Lung (tissue), 12 donors: ENCODE measurements around the gene STAC2. TPM values are rescaled to one million over a fixed set of nuclear protein-coding genes. Genes with fewer than 3 reads are reported as not detected.

Source experiments
- ATAC-seq: fragments of 200-7000 bp; cut with Tn5 transposase; one replicate; pipeline ENCODE4 v1.9.1; 2020; ENCODE audit warnings: moderate number of reproducible peaks; ENCODE audit not compliant: insufficient read depth, low FRiP score
- DNase-seq, 3 donors: peaks; one replicate each; pipeline ENCODE4 v3.0.0-alpha.2; 2013 to 2017
- H3K27ac ChIP-seq, 2 donors: one replicate each; pipeline ENCODE4 v1.5.1; 2013; ENCODE audit warnings: mild to moderate bottlenecking in 2 of 2, moderate library complexity in 2 of 2, control low read depth in 1 of 2, inconsistent platforms in 1 of 2, low read depth in 1 of 2, low read length in 1 of 2
- H3K27me3 ChIP-seq, 3 donors: one replicate each; pipeline ENCODE4 v1.5.1; 2013; ENCODE audit warnings: low read length in 2 of 3; ENCODE audit not compliant: control insufficient read depth in 3 of 3, insufficient read depth in 3 of 3
- H3K36me3 ChIP-seq, 4 donors: one replicate each; pipeline ENCODE4 v1.5.1; 2013; ENCODE audit warnings: low read length in 4 of 4, mild to moderate bottlenecking in 1 of 4, moderate library complexity in 1 of 4; ENCODE audit not compliant: control insufficient read depth in 4 of 4, insufficient read depth in 4 of 4
- H3K4me1 ChIP-seq, 5 donors: one replicate each; pipeline ENCODE4 v1.5.1; 2013; ENCODE audit warnings: low read length in 5 of 5, mild to moderate bottlenecking in 2 of 5, moderate library complexity in 1 of 5; ENCODE audit not compliant: control insufficient read depth in 5 of 5, insufficient read depth in 5 of 5
- H3K4me3 ChIP-seq: one replicate; pipeline ENCODE4 v1.5.1; 2013; ENCODE audit warnings: mild to moderate bottlenecking, control low read depth, moderate library complexity
- H3K9ac ChIP-seq, 2 donors: one replicate each; pipeline ENCODE4 v1.5.1; 2013; ENCODE audit warnings: low read length in 2 of 2, control low read depth in 1 of 2; ENCODE audit not compliant: insufficient read depth in 1 of 2
- H3K9me3 ChIP-seq, 4 donors: one replicate each; pipeline ENCODE4 v1.5.1; 2013; ENCODE audit warnings: low read length in 3 of 4, mild to moderate bottlenecking in 1 of 4, moderate library complexity in 1 of 4; ENCODE audit not compliant: control insufficient read depth in 4 of 4, insufficient read depth in 3 of 4
- WGBS, 2 donors: extraction: QIAGEN DNeasy Blood & Tissue Kit; methylation state at CpG; one replicate each; pipeline ENCODE4 v1.1.7; 2013; 5-methylcytosine and 5-hydroxymethylcytosine counted together
- polyA plus RNA-seq, 2 donors: library from polyadenylated mRNA; stranded (reverse); fragments of 200-250 nt; gene quantifications; one replicate each; pipeline ENCODE4 v1.2.1, GENCODE V29; 2013
- total RNA-seq, 2 donors: library from RNA; depleted of rRNA in 1 of 2; stranded (reverse); fragments of >200 nt in 1 of 2; gene quantifications; one replicate each; pipeline ENCODE4 v1.2.1, GENCODE V29; 2014 to 2021
- TF ChIP-seq, protein P1 (sequence below): IDR thresholded peaks from 2 replicates; pipeline ENCODE4 v1.5.1; 2012; ENCODE audit warnings: mild to moderate bottlenecking; ENCODE audit errors: control extremely low read depth, extremely low read depth
- donor health status: control.
- donor health status: control.
- donor health status: Bipolar disorder and iron deficiency.
- donor health status: healthy.
- donor health status: DM: yes; HTN: yes; CAD: no.

STAC2 gene
- total and polyA plus RNA-seq, 4 donors, result 0.26 to 1.7 (median 0.42) TPM; not detected in 1

DNA sequence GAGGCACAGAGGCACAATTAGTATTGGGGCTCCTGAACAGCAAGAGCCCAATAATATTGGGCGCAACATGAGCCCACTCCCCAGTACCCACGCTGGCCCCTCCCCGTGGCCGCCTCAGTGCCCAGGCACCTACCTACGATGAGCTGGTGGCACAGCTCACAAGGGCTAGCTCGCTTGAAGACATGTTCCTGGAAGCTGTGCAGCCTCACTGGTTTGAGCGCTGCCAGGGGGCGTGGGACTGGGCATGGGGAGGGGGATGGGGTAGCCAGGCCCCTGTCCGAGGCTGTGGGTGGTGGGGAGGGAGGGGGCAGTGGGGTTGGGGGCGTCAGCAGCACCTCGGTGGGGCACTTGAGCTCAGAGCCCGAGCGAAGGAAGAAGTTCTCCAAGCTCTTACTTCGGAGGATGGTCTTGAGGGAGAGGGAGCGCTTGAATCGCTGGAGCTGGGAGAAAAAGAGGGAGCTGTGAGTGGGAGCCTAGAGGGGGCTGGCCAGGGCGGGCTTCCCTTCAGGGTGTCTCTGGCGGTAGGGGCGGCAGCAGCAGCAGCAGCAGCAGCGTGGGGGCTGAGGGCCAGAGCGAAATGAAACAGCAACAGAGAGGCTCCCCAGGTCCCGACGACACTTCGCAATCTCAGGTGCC lies 7.9 kb downstream of the STAC2 start:
- ATAC-seq (no peak), DNase-seq (no peak)
- H3K4me1 ChIP-seq, result no peaks in the 10 kb centered on the region
- no peaks in the 10 kb centered on the region for H3K36me3 ChIP-seq
- H3K27ac ChIP-seq, result no peak overlapping the region
- no peak overlapping the region for H3K9ac ChIP-seq
- TF ChIP-seq, protein P1, sequence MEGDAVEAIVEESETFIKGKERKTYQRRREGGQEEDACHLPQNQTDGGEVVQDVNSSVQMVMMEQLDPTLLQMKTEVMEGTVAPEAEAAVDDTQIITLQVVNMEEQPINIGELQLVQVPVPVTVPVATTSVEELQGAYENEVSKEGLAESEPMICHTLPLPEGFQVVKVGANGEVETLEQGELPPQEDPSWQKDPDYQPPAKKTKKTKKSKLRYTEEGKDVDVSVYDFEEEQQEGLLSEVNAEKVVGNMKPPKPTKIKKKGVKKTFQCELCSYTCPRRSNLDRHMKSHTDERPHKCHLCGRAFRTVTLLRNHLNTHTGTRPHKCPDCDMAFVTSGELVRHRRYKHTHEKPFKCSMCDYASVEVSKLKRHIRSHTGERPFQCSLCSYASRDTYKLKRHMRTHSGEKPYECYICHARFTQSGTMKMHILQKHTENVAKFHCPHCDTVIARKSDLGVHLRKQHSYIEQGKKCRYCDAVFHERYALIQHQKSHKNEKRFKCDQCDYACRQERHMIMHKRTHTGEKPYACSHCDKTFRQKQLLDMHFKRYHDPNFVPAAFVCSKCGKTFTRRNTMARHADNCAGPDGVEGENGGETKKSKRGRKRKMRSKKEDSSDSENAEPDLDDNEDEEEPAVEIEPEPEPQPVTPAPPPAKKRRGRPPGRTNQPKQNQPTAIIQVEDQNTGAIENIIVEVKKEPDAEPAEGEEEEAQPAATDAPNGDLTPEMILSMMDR, result no peak
- 27 to 35% methylated on average over 21 to 24 of the region's 24 CpGs for WGBS, 2 donors
- H3K27me3 ChIP-seq, result peaks cover 0 to 23% (median 2%) of the 10 kb centered on the region in 3 donors
- peaks cover 0 to 2% (median 0%) of the 10 kb centered on the region in 4 donors for H3K9me3 ChIP-seq
- no peak overlapping the region for H3K4me3 ChIP-seq

GRCh38 chr17:39213852-39214251 lies 11.9 kb downstream of the STAC2 start:
- no peak for ATAC-seq
- DNase-seq, result no peak
- Histone ChIP-seq H3K4me1 (peaks cover 3 to 15% (median 5%) of the 10 kb centered on the region in 5 donors), H3K9ac (no peak overlapping the region), H3K36me3 (no peaks in the 10 kb centered on the region), H3K27me3 (peaks cover 0 to 15% (median 2%) of the 10 kb centered on the region in 3 donors), H3K4me3 (no peak overlapping the region), H3K9me3 (peaks cover 0 to 2% (median 0%) of the 10 kb centered on the region in 4 donors), H3K27ac (peak overlapping the region in 1 of 2 donors; percentile 15)
- TF ChIP-seq, protein P1, result no peak
- 68 to 84% methylated on average over 9 of the region's 9 CpGs for WGBS, 2 donors

DNA sequence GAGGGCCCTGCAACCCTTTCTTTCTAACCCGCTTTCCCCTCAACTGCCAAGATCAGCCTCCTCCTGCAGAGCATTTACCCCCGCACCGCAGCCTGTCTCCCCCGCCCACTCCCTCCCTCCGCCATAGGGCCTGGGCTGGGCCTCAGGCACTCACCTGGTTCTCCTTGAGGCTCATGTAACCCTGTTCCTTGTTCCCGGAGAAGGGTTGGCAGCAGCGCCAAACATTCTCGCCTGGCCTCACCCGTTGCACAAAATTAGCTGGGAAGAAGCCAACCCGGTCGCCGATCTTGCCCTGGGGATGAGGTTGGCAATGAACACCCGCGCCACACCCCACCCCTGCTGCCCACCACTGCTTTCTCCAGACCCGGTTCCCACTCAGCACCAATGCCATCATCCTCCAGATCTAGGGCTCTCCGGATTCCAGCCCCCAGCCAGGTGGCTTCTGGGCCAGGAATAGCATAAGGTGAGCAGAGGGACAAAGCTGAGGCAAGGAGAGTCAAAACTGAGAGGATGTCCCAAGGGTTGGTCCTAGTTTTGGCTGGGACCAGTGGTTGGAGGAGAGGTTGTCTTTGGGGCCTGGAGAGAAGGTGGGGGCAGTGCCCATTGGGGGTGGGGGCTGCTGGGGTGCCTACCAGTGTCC lies 12.8 kb downstream of the STAC2 start:
- Histone ChIP-seq H3K9ac (no peak overlapping the region), H3K27me3 (peaks cover 0 to 11% (median 2%) of the 10 kb centered on the region in 3 donors), H3K27ac (peak overlapping the region in 1 of 2 donors; percentile 23), H3K4me1 (peaks cover 3 to 23% (median 7%) of the 10 kb centered on the region in 5 donors), H3K36me3 (no peaks in the 10 kb centered on the region), H3K4me3 (no peak overlapping the region), H3K9me3 (peaks cover 0 to 2% (median 0%) of the 10 kb centered on the region in 4 donors)
- TF ChIP-seq, protein P1, result no peak
- no peak for ATAC-seq
- 62 to 69% methylated on average over 15 to 16 of the region's 16 CpGs for WGBS, 2 donors
- no peak for DNase-seq
